Smooth muscle cell (in vitro differentiated cells): Measurements from ENCODE around the gene ATP2B2. TPM values are rescaled to one million over a fixed set of nuclear protein-coding genes. Genes with fewer than 3 reads are reported as not detected.

ENCODE experiments used
- DNase-seq: peaks from one replicate; lab custom pipeline; 2025; ENCODE audit not compliant: unreplicated experiment; lab: John Stamatoyannopoulos, UW
- H2AFZ ChIP-seq: fragments of 200-600 bp; sonication (generic); 2 replicates; pipeline ENCODE4 v1.6.0; 2016; ENCODE audit warnings: antibody characterized with exemption, low read depth, mild to moderate bottlenecking
- H3F3A ChIP-seq: fragments of 200-600 bp; sonication (generic); 2 replicates; pipeline ENCODE4 v1.6.0; 2017; ENCODE audit warnings: antibody characterized with exemption, low read depth
- H3K27ac ChIP-seq: fragments of 200-600 bp; sonication (generic); 2 replicates; pipeline ENCODE4 v1.5.1; 2016; ENCODE audit warnings: low read depth, mild to moderate bottlenecking
- H3K27me3 ChIP-seq: fragments of 200-600 bp; sonication (generic); 2 replicates; pipeline ENCODE4 v1.6.1; 2016; ENCODE audit warnings: low read depth, mild to moderate bottlenecking
- H3K36me3 ChIP-seq: fragments of 200-600 bp; sonication (generic); 2 replicates; pipeline ENCODE4 v1.5.1; 2016; ENCODE audit warnings: low read depth
- H3K4me1 ChIP-seq: fragments of 200-600 bp; sonication (generic); 2 replicates; pipeline ENCODE4 v1.5.1; 2016; ENCODE audit warnings: low read depth
- H3K4me2 ChIP-seq: fragments of 200-600 bp; sonication (generic); 2 replicates; pipeline ENCODE4 v1.6.0; 2016; ENCODE audit warnings: mild to moderate bottlenecking
- H3K4me3 ChIP-seq: fragments of 200-600 bp; sonication (generic); 2 replicates; pipeline ENCODE4 v1.5.1; 2016; ENCODE audit warnings: mild to moderate bottlenecking
- H3K79me2 ChIP-seq: fragments of 200-600 bp; sonication (generic); 2 replicates; pipeline ENCODE4 v1.6.0; 2016; ENCODE audit warnings: low read depth, mild to moderate bottlenecking
- H3K9ac ChIP-seq: fragments of 200-600 bp; sonication (generic); 2 replicates; pipeline ENCODE4 v1.6.0; 2016; ENCODE audit warnings: low read depth
- H3K9me3 ChIP-seq: fragments of 200-600 bp; sonication (generic); replicated peaks from 2 replicates; pipeline ENCODE4 v1.5.1; 2016; ENCODE audit warnings: low read depth
- H4K20me1 ChIP-seq: fragments of 200-600 bp; sonication (generic); 2 replicates; pipeline ENCODE4 v1.6.0; 2016; ENCODE audit warnings: low read depth
- WGBS: methylation state at CpG from one replicate; pipeline ENCODE4 v1.1.7; 2016; ENCODE audit warnings: low lambda C conversion rate; 5-methylcytosine and 5-hydroxymethylcytosine counted together
- polyA plus RNA-seq: library from polyadenylated mRNA; unstranded; fragments of >200 nt; fragmentation: Nextera tagmentation; extraction: Ambion mirVana; gene quantifications from 2 replicates; pipeline ENCODE4 v1.2.1, GENCODE V29; 2016
- total RNA-seq: library from RNA; depleted of rRNA; stranded (reverse); fragments of >200 nt; gene quantifications from 2 replicates; pipeline ENCODE4 v1.2.3, GENCODE V29; 2014
- TF ChIP-seq, protein P1 (sequence below): fragments of 200-600 bp; sonication (generic); IDR thresholded peaks from 2 replicates; pipeline ENCODE4 v1.5.1; 2017; ENCODE audit warnings: borderline replicate concordance, mild to moderate bottlenecking, antibody characterized with exemption; ENCODE audit not compliant: insufficient read depth, poor library complexity, severe bottlenecking

ATP2B2 gene
- total and polyA plus RNA-seq, 2 experiments from 2014 or later, result not detected

DNA sequence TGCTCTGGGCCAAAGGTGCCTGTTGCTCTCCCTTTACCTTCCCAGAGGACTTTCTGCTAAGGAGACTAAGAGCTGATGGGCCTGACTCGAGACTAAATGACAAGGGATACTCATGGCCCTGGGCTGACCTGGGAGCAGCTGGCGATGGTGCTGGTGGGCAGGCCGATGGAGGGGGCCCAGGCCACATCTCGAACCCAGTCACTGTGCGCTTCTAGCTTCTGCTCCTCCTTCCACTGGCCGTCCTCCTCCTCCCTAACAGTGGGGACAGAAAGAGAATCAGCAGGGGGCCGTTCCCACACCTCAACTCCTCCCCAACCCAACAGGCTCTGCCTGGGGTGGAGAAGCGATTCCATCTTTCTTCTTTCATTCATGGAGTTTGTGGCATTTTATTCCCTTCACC, 200.5 kb downstream of the ATP2B2 start:
- H3K27me3 ChIP-seq, result no peaks in the 10 kb centered on the region
- H3K79me2 ChIP-seq, result peaks cover 2% of the 10 kb centered on the region
- 96% methylated on average over 8 of the region's 8 CpGs for WGBS
- H3K9me3 ChIP-seq, result no peaks in the 10 kb centered on the region
- peaks cover 26% of the 10 kb centered on the region for H3K36me3 ChIP-seq
- no peak for DNase-seq
- no peak overlapping the region for H2AFZ ChIP-seq
- H3K4me3 ChIP-seq, result no peak overlapping the region
- TF ChIP-seq, protein P1, sequence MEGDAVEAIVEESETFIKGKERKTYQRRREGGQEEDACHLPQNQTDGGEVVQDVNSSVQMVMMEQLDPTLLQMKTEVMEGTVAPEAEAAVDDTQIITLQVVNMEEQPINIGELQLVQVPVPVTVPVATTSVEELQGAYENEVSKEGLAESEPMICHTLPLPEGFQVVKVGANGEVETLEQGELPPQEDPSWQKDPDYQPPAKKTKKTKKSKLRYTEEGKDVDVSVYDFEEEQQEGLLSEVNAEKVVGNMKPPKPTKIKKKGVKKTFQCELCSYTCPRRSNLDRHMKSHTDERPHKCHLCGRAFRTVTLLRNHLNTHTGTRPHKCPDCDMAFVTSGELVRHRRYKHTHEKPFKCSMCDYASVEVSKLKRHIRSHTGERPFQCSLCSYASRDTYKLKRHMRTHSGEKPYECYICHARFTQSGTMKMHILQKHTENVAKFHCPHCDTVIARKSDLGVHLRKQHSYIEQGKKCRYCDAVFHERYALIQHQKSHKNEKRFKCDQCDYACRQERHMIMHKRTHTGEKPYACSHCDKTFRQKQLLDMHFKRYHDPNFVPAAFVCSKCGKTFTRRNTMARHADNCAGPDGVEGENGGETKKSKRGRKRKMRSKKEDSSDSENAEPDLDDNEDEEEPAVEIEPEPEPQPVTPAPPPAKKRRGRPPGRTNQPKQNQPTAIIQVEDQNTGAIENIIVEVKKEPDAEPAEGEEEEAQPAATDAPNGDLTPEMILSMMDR, result no peak
- peaks cover 34% of the 10 kb centered on the region for H3F3A ChIP-seq
- no peak overlapping the region for H3K27ac ChIP-seq
- H3K4me1 ChIP-seq, result no peaks in the 10 kb centered on the region
- H4K20me1 ChIP-seq, result peaks cover 71% of the 10 kb centered on the region
- H3K4me2 ChIP-seq, result no peak overlapping the region
- no peak overlapping the region for H3K9ac ChIP-seq

DNA sequence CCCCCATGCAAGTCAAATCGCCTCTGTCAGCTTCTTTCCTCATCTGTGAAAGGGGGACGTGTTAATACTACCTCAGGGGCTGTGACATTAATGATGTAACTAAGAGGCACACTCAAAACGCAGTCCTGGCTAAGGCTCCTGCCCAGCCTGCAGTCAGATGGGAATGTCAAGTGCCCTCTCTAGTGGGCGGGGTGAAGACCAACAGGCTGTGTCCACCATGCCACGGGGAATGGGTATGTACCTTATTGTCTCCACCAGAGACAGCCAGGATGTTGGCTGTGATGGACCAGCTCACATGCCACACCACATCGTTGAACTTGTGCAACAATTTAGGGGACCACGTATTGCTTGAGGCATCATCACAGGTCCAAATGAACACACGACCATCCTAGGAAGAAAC, 201.6 kb downstream of the ATP2B2 start:
- H2AFZ ChIP-seq, result no peak overlapping the region
- peaks cover 64% of the 10 kb centered on the region for H4K20me1 ChIP-seq
- 95% methylated on average over 8 of the region's 8 CpGs for WGBS
- no peak overlapping the region for H3K9ac ChIP-seq
- no peaks in the 10 kb centered on the region for H3K9me3 ChIP-seq
- H3K4me2 ChIP-seq, result no peak overlapping the region
- no peaks in the 10 kb centered on the region for H3K27me3 ChIP-seq
- peaks cover 2% of the 10 kb centered on the region for H3K79me2 ChIP-seq
- peaks cover 34% of the 10 kb centered on the region for H3F3A ChIP-seq
- H3K4me3 ChIP-seq, result no peak overlapping the region
- H3K27ac ChIP-seq, result no peak overlapping the region
- TF ChIP-seq, protein P1, result no peak
- peaks cover 26% of the 10 kb centered on the region for H3K36me3 ChIP-seq
- H3K4me1 ChIP-seq, result no peaks in the 10 kb centered on the region
- no peak for DNase-seq

DNA sequence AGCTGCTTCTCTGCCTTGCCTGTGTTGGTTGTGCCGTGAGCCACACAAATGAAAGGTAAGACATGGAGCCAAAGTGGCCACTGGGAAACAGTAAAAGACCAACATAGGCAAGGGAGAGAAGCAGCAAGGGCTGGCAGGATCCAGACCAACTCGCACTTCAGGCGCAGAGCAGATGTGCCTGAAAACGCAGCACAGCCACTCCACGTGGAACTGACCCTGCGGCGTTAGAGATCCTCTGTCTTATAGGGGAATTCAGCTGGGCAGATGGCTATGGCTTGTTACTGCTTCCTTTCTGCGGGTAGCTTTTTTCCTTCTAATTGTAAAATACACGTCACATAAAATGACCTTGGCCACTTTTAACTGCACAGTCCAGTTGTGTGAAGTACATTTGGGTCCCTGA, 202.3 kb downstream of the ATP2B2 start:
- TF ChIP-seq, protein P1, result no peak
- H3K9me3 ChIP-seq, result no peaks in the 10 kb centered on the region
- H3K9ac ChIP-seq, result no peak overlapping the region
- peaks cover 24% of the 10 kb centered on the region for H3K36me3 ChIP-seq
- no peak overlapping the region for H2AFZ ChIP-seq
- no peak for DNase-seq
- H3K4me1 ChIP-seq, result no peaks in the 10 kb centered on the region
- 93% methylated on average over 9 of the region's 9 CpGs for WGBS
- H3F3A ChIP-seq, result peaks cover 33% of the 10 kb centered on the region
- H3K79me2 ChIP-seq, result peaks cover 2% of the 10 kb centered on the region
- H3K27ac ChIP-seq, result no peak overlapping the region
- H3K27me3 ChIP-seq, result no peaks in the 10 kb centered on the region
- no peak overlapping the region for H3K4me2 ChIP-seq
- peaks cover 58% of the 10 kb centered on the region for H4K20me1 ChIP-seq
- H3K4me3 ChIP-seq, result no peak overlapping the region

DNA sequence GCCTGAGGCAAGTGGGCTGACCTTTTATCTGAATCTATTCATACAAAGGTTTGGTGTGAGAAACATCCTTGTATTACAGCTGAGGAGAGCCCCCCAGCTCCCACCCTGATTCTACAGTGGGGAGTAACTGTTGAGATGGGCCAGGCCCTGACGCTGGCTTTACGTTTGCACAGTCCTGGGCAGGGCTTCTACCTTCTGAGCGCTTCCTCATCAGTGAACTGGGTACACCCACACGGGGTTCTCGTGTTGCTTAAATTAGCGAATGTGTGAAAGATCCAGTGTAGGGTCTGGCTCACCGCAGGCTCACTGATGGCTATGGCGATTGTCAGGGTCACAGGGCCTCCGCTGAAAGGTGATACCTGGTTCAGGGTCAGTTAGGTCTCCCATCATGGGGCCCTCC, 205.3 kb downstream of the ATP2B2 start:
- 93% methylated on average over 9 of the region's 9 CpGs for WGBS
- TF ChIP-seq, protein P1, result no peak
- Histone ChIP-seq H3K4me1 (no peaks in the 10 kb centered on the region), H3K4me3 (no peak overlapping the region), H3K79me2 (no peaks in the 10 kb centered on the region), H3F3A (peaks cover 18% of the 10 kb centered on the region), H4K20me1 (peaks cover 35% of the 10 kb centered on the region), H3K27me3 (no peaks in the 10 kb centered on the region), H3K9ac (no peak overlapping the region), H2AFZ (no peak overlapping the region), H3K9me3 (no peaks in the 10 kb centered on the region), H3K36me3 (peaks cover 13% of the 10 kb centered on the region), H3K27ac (no peak overlapping the region), H3K4me2 (no peak overlapping the region)
- DNase-seq, result no peak
